ENCODE measurements around the gene ABCC5. TPM values are rescaled to one million over a fixed set of nuclear protein-coding genes. Genes with fewer than 3 reads are reported as not detected.
"Not testable (repeated sequence)": the region's sequence is repeated elsewhere in the genome, so short reads cannot be mapped to it uniquely, and the experiment has no call there.

ABCC5 gene
- total RNA-seq, 1 donor = 23.3 TPM

DNA sequence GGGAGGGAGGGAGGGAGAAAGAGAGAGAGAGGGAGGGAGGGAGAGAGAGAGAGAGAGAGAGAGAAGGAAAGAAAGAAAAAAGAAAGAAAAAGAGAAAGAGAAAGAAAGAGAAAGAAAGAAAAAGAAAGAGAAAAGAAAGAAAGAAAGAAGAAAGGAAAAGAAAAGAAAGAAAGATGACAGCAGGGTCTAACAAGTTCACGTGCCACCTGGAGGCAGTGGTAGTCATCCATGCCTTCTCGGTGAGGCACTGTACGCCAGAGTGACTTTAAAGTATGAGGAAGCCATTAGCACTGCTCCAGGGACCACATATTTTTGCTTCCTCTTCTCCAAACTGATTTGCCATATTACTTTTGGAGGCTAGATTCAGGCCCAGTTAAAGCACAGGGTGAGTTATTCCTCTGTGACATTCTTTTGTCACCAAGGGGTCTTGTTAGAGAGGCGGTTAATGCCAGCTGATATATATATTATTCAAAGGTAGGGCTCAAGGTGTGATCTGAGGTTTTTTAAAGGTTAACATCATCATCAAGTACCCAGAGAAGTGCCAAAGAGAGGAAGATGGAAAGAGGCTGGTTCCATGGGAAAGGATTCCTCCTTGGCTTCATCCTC is 13.6 kb upstream of the ABCC5 start, which contains the start of gene HTR3D:
Gene HTR3D (plus strand): TSS at position 556 of the 606 bp plus-strand sequence. CDS start 0 bp downstream, at position 556.
- no peak for TF ChIP-seq CTCF (IDR thresholded peaks at IDR 0.05; ENCODE audit: insufficient read depth, low read depth, low read length)
- no peak within 1 kb of the TSS for H3K4me3 ChIP-seq (ENCODE audit: low read depth, low read length)
- no peak for DNase-seq (ENCODE audit: low read depth)

- no peak for TF ChIP-seq CTCF (IDR thresholded peaks at IDR 0.05; ENCODE audit: insufficient read depth, low read depth, low read length)
- no peak overlapping the region for H3K4me3 ChIP-seq (ENCODE audit: low read depth, low read length)
- no peak for DNase-seq (ENCODE audit: low read depth)
Measured at GRCh38 chr3:184030536-184030935, 12.9 kb upstream of the ABCC5 start.

DNA sequence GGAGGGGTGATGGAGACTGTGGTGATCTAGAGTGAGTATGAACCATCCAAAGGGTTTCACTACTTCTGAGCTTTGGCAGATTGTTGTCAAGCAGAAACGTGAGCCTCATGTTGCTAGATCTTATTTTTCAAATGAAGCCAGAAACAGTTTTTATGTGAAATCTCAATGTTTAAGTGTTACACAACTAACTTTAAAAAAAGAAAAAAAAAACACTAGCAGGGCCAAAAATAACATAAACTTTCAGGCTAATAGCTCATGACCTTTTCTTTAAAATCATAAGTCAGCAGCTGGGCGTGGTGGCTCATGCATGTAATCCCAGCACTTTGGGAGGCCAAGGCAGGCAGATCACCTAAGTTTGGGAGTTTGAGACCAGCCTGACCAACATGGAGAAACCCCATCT is 11.8 kb upstream of the ABCC5 start:
- no peak for TF ChIP-seq CTCF (IDR thresholded peaks at IDR 0.05; ENCODE audit: insufficient read depth, low read depth, low read length)
- H3K4me3 ChIP-seq (ENCODE audit: low read depth, low read length) = no peak overlapping the region
- peak; percentile 40 for DNase-seq (ENCODE audit: low read depth)

DNA sequence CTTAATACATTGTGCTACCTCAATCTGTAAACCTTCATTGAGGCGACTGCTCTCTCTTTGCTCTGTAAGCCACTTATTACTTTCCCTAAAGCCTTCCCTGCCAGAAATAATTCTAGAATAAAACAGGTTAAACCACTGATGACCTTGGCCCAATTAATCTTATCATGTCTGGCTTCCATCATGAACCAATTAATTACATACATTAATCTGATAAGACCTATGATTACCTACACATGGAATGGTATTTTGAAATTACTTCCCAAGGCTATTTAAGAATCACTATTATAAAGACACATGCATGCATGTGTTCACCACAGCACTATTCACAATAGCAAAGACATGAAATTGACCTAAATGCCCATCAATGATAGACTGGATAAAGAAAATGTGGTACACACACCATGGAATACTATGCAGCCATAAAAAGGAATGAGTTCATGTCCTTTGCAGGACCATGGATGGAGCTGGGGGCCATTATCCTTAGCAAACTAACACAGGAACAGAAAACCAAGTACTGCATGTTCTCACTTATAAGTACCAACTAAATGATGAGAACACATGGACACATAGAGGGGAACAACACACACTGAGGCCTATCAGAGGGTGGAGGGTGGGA is 10.7 kb upstream of the ABCC5 start:
- DNase-seq (ENCODE audit: low read depth); H3K4me3 ChIP-seq (ENCODE audit: low read depth, low read length): not testable (repeated sequence)

DNA sequence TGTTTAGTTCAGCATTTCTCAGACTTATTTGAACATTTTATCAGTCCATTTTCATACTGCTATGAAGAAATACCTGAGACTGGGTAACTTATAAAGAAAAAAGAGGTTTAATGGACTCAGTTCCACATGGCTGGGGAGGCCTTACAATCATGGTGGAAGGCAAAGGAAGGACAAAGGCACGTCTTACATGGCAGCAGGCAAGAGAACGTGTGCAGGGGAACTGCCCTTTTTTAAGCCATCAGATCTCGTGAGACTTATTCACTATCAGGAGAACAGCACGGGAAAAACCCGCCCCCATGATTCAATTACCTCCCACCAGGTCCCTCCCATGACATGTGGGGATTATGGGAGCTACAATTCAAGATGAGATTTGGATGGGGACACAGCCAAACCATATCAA is 7.6 kb upstream of the ABCC5 start:
- not testable (repeated sequence) for H3K4me3 ChIP-seq (ENCODE audit: low read depth, low read length); DNase-seq (ENCODE audit: low read depth)

- TF ChIP-seq CTCF (IDR thresholded peaks at IDR 0.05; ENCODE audit: insufficient read depth, low read depth, low read length) = no peak
- DNase-seq (ENCODE audit: low read depth) = no peak
- H3K4me3 ChIP-seq (ENCODE audit: low read depth, low read length) = no peak overlapping the region
Measured at GRCh38 chr3:184022323-184022722, 4.6 kb upstream of the ABCC5 start.

DNA sequence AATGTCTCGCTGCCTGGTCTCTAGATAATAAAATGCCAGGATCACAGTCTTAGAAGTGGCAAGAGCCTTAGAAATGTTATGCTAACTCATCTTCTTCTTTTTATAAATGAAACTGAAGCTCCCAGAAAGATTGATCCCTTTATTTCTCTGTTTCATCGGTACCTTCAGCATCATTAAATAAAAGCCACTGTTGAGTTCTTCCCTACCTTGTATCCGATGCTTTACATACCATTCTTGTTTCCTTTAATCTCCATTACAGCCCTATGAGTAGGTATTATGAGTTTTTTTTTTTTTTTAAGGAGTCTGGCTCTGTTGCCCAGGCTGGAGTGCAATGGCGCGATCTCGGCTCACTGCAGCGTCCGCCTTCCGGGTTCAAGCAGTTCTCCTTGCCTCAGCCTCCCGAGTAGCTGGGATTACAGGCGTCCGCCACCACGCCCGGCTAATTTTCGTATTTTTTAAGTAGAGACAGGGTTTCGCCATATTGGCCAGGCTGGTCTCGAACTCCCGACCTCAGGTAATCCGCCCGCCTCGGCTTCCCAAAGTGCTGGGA is 815 bp upstream of the ABCC5 start:
- DNase-seq (ENCODE audit: low read depth) = no peak
- no peak for TF ChIP-seq CTCF (IDR thresholded peaks at IDR 0.05; ENCODE audit: insufficient read depth, low read depth, low read length)
- peak overlapping the region; percentile 100 for H3K4me3 ChIP-seq (ENCODE audit: low read depth, low read length)

All from fibroblast of villous mesenchyme (primary cell).